NCI-H82 (cell line): ENCODE measurements around the gene SPP1.
"Not testable (repeated sequence)": the region's sequence is repeated elsewhere in the genome, so short reads cannot be mapped to it uniquely, and the experiment has no call there.

Experiments
- DNase-seq: peaks from one replicate; lab custom pipeline; 2025; lab: John Stamatoyannopoulos, UW

SPP1 gene

GRCh38 chr4:88025868-88026661 lies 50.6 kb downstream of the SPP1 start:
- not testable (repeated sequence) for DNase-seq

DNA sequence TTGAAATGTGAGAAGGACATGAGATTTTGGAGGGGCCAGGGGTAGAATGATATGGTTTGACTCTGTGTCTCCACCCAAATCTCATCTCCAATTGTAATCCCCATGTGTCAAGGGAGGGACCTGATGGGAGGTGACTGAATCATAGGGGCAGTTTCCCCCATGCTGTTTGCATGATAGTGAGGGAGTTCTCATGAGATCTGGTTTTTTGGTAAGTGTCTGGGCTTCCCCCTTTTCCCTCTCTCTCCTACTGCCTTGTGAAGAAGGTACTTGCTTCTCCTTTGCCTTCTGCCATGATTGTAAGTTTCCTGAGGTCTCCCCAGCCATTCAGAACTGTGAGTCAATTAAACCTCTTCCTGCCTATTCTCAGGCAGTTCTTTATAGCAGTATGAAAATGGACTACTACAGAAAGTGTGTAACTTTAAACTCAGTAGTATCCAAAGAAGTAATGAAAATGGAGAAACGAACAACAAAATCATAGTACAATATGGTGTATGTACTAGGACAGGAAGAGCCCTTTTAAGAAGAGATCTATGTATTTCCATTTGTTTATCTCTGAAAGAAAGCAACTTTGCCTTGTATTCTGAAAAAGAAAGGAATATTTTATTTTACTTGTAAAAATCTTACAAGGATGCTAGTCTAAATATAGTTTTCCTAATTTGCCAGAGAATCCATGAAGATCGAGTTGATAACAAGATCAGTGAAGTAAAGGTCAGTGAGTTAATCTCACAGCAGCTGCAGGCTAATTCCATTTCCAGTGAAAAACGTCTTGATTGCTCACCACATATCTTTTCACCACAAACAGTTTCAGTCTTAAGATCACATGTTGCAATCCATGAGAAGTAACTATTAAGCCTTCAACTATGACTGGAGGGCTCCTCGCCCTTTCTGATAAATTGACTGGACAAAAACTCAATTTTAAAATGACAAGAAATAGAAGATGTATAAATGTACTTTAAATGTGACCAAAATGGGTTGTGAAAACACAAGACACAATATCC lies 52.4 kb downstream of the SPP1 start:
- DNase-seq, result peak; percentile 12

DNA sequence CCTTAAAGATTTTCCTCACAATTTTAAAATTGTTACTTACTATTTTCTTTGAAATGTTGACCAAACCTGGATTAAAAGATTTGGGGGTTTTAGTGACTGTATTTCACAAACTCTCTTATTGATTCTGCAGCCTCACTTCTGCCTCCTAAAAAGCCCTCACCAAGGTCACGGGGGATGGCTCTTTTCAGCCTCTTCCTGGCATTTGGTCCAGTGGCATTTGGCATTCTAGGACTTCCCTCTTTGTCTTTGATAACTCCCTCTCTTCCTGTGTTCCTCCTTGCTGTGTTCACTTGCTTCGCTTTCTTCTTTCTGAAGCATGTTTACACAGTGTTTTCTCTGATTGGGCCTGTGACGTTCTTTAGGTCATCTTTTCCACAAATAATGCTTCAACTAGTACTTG lies 53.4 kb downstream of the SPP1 start:
- DNase-seq, result no peak

GRCh38 chr4:88029556-88029955 lies 54.0 kb downstream of the SPP1 start:
- peak; percentile 16 for DNase-seq

DNA sequence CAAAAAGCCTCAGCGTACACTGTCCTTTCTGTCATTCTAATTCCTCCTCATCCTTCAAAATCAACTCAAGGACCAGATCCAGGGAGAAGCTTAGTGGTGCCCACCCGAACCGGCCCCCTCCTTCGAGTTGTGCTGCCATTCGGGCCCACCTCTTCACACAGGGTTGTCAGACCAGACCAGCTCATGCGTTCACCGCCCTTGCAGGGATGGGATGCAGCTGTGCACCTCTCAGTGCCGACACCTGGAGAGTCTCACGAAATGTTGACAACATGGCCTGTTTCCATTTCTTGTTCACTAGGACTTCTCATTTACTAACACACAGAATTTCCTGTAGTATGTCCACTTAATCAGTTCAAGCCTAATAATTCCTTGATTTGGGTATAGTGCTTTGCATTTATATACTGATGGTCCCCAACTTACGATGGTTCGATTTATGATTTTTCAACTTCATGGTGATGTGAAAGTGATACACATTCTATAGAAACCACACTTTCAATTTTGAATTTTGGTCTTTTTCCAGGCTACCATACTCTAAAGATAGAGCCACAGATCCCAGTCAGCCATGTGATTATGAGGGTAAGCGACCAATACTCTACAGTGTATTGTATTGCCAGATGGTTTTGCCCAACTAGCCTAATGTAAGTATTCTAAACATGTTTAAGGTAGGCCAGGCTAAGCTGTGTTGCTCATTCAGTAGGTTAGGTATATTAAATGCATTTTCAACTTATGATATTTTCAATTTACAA lies 55.2 kb downstream of the SPP1 start:
- DNase-seq, result no peak
